ENCODE measurements around the gene GNAS-AS1.
A peak's percentile ranks its signal among the peaks of the same experiment; 100 is the strongest.

GNAS-AS1 gene

GRCh38 chr20:58870293-58871014 is 19.8 kb upstream of the GNAS-AS1 start:
- Histone ChIP-seq H3K4me1 (ENCODE audit: low read depth, poor library complexity, severe bottlenecking) (peaks cover 12% of the 10 kb centered on the region), H3K79me2 (ENCODE audit: insufficient read depth, low read depth) (no peaks in the 10 kb centered on the region), H3K36me3 (ENCODE audit: insufficient read depth) (no peaks in the 10 kb centered on the region), H2AFZ (ENCODE audit: low read depth) (no peak overlapping the region), H4K20me1 (ENCODE audit: insufficient read depth) (no peaks in the 10 kb centered on the region), H3K4me2 (peak overlapping the region; percentile 2; the same call in 1 of the 2 replicates), H3K27me3 (ENCODE audit: insufficient read depth, low read depth) (no peaks in the 10 kb centered on the region), H3K9ac (no peak overlapping the region), H3K27ac (no peak overlapping the region), H3K4me3 (IDR thresholded peaks at IDR 0.05; ENCODE audit: insufficient read depth, low read depth, low read length) (no peak overlapping the region)
- TF ChIP-seq, protein P1, sequence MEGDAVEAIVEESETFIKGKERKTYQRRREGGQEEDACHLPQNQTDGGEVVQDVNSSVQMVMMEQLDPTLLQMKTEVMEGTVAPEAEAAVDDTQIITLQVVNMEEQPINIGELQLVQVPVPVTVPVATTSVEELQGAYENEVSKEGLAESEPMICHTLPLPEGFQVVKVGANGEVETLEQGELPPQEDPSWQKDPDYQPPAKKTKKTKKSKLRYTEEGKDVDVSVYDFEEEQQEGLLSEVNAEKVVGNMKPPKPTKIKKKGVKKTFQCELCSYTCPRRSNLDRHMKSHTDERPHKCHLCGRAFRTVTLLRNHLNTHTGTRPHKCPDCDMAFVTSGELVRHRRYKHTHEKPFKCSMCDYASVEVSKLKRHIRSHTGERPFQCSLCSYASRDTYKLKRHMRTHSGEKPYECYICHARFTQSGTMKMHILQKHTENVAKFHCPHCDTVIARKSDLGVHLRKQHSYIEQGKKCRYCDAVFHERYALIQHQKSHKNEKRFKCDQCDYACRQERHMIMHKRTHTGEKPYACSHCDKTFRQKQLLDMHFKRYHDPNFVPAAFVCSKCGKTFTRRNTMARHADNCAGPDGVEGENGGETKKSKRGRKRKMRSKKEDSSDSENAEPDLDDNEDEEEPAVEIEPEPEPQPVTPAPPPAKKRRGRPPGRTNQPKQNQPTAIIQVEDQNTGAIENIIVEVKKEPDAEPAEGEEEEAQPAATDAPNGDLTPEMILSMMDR (conservative IDR thresholded peaks at IDR 0.05; ENCODE audit: low read depth, low read length), result peak; percentile 98

DNA sequence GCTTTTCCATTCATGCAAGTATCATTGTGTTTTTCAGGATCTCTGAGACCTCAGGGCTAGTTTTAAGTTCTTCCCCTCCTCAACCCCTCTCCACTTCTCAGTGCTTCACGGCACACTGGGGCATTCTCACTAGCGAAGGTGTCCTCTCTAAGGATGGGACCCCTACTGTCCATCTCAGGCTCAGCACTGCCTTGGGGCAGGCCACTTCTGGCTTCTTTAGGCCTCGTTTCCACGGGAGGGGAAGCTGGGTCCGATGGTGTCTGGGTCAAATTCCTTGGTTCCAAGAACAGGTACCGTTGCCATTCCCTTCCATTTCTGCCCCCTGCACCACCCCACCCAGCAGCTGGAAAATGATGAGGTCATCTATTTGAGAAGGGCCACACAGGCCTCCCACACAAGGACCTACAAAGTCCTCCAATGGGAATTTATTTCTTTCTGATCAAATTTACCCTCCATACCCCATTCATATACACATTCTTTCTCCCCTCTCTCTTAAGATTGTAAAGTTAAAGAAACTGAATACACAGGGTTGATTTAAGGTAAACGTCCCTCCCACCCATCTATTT is 19.0 kb upstream of the GNAS-AS1 start:
- H2AFZ ChIP-seq (ENCODE audit: low read depth), result no peak overlapping the region
- no peaks in the 10 kb centered on the region for H4K20me1 ChIP-seq (ENCODE audit: insufficient read depth)
- TF ChIP-seq, protein P1 (conservative IDR thresholded peaks at IDR 0.05; ENCODE audit: low read depth, low read length), result no peak
- no peak overlapping the region for H3K9ac ChIP-seq
- peaks cover 12% of the 10 kb centered on the region for H3K4me1 ChIP-seq (ENCODE audit: low read depth, poor library complexity, severe bottlenecking)
- H3K27ac ChIP-seq, result no peak overlapping the region
- H3K4me2 ChIP-seq, result no peak overlapping the region; the same call in 1 of the 2 replicates
- no peaks in the 10 kb centered on the region for H3K79me2 ChIP-seq (ENCODE audit: insufficient read depth, low read depth)
- no peaks in the 10 kb centered on the region for H3K27me3 ChIP-seq (ENCODE audit: insufficient read depth, low read depth)
- H3K36me3 ChIP-seq (ENCODE audit: insufficient read depth), result no peaks in the 10 kb centered on the region
- no peak overlapping the region for H3K4me3 ChIP-seq (IDR thresholded peaks at IDR 0.05; ENCODE audit: insufficient read depth, low read depth, low read length)

DNA sequence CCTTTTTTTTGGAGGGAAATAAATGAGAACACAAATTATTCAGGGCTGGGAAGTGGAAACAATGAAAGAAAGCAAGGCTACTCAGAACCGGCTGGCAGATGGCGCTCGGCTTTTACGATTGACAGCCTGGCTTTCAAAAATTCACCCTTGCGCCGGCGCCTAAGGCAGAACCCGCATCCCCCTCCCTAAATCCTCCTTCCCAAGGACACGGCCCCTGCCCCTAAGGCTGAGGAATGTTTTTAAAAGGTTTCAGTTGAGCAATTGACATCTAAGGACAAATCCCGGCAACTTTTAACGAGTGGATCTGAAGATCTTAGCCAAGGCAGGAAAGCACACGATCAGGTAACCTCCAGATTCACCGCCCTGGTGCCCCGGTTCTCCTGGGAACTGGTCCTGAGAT is 18.1 kb upstream of the GNAS-AS1 start:
- no peak overlapping the region for H2AFZ ChIP-seq (ENCODE audit: low read depth)
- H3K27ac ChIP-seq, result no peak overlapping the region
- peaks cover 12% of the 10 kb centered on the region for H3K4me1 ChIP-seq (ENCODE audit: low read depth, poor library complexity, severe bottlenecking)
- no peaks in the 10 kb centered on the region for H3K36me3 ChIP-seq (ENCODE audit: insufficient read depth)
- TF ChIP-seq, protein P1 (conservative IDR thresholded peaks at IDR 0.05; ENCODE audit: low read depth, low read length), result no peak
- no peak overlapping the region for H3K9ac ChIP-seq
- no peak overlapping the region for H3K4me3 ChIP-seq (IDR thresholded peaks at IDR 0.05; ENCODE audit: insufficient read depth, low read depth, low read length)
- no peaks in the 10 kb centered on the region for H3K27me3 ChIP-seq (ENCODE audit: insufficient read depth, low read depth)
- no peaks in the 10 kb centered on the region for H4K20me1 ChIP-seq (ENCODE audit: insufficient read depth)
- H3K79me2 ChIP-seq (ENCODE audit: insufficient read depth, low read depth), result no peaks in the 10 kb centered on the region
- no peak overlapping the region for H3K4me2 ChIP-seq

- Histone ChIP-seq H3K79me2 (ENCODE audit: insufficient read depth, low read depth) (no peaks in the 10 kb centered on the region), H2AFZ (ENCODE audit: low read depth) (no peak overlapping the region), H3K9ac (no peak overlapping the region), H3K4me3 (IDR thresholded peaks at IDR 0.05; ENCODE audit: insufficient read depth, low read depth, low read length) (no peak overlapping the region), H3K27me3 (ENCODE audit: insufficient read depth, low read depth) (no peaks in the 10 kb centered on the region), H3K4me1 (ENCODE audit: low read depth, poor library complexity, severe bottlenecking) (peaks cover 12% of the 10 kb centered on the region), H4K20me1 (ENCODE audit: insufficient read depth) (no peaks in the 10 kb centered on the region), H3K27ac (no peak overlapping the region), H3K4me2 (no peak overlapping the region), H3K36me3 (ENCODE audit: insufficient read depth) (no peaks in the 10 kb centered on the region)
- TF ChIP-seq, protein P1 (conservative IDR thresholded peaks at IDR 0.05; ENCODE audit: low read depth, low read length), result no peak
Measured at GRCh38 chr20:58867211-58867610, 16.5 kb upstream of the GNAS-AS1 start.

All from KMS-11 (cell line).